Measurements from ENCODE around the gene IFIT1. TPM values are rescaled to one million over a fixed set of nuclear protein-coding genes. Genes with fewer than 3 reads are reported as not detected.
"Not testable (repeated sequence)": the region's sequence is repeated elsewhere in the genome, so short reads cannot be mapped to it uniquely, and the experiment has no call there.

The IFIT1 gene
- total RNA-seq, 1 experiment from 2014 or later: 1.7 TPM

- no peak for DNase-seq (ENCODE audit: extremely low read depth, low read depth)
These were observed 1.5 kb downstream of the IFIT1 start for GRCh38 chr10:89393898-89394297.

DNA sequence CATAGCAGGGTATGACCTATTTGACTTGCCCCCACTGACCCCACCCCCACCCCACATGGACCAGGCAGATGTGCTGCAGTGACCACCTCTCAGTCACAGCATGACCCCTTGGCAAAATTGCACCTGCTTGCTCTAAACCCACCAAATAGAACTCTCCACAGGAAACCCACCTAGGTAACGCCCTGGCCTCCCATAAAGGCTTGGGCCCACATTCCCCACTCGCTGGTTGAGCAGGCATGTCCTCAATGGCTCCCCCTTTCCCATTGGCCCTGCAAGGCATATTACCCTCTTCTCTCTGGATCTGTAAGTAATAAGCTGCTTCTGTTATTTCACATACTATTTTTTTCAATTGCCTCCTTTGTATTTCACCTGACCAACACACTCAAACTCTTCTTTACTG is 2.7 kb downstream of the IFIT1 start:
- no peak for DNase-seq (ENCODE audit: extremely low read depth, low read depth)

GRCh38 chr10:89398003-89398749 is 5.8 kb downstream of the IFIT1 start:
- no peak for DNase-seq (ENCODE audit: extremely low read depth, low read depth)

DNA sequence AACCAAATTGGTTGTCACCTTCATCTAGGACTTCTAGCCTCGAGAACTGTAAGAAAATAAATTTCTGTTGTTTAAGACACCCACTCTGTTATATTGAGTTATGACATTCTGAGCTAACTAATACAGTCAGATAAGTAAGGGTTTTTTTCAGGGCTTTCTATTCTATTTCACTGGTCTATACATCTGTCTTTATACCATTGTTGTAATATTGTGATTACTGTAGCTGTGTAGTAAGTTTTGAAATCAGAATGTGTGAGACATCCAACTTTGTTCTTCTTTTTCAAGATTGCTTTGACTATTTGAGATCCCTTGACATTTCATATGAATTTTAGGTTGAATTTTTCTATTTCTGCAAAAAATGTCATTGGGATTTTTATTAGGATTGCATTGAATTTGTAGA is 7.5 kb downstream of the IFIT1 start:
- no peak for DNase-seq (ENCODE audit: extremely low read depth, low read depth)

DNA sequence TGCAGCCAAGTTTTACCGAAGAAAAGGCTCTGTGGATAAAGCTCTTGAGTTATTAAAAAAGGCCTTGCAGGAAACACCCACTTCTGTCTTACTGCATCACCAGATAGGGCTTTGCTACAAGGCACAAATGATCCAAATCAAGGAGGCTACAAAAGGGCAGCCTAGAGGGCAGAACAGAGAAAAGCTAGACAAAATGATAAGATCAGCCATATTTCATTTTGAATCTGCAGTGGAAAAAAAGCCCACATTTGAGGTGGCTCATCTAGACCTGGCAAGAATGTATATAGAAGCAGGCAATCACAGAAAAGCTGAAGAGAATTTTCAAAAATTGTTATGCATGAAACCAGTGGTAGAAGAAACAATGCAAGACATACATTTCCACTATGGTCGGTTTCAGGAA is 10.6 kb downstream of the IFIT1 start:
- DNase-seq (ENCODE audit: extremely low read depth, low read depth): no peak

GRCh38 chr10:89404104-89405047 is 12.0 kb downstream of the IFIT1 start:
- DNase-seq (ENCODE audit: extremely low read depth, low read depth): no peak

GRCh38 chr10:89406178-89406577 is 13.8 kb downstream of the IFIT1 start:
- DNase-seq (ENCODE audit: extremely low read depth, low read depth): not testable (repeated sequence)

GRCh38 chr10:89407792-89408191 is 15.4 kb downstream of the IFIT1 start:
- not testable (repeated sequence) for DNase-seq (ENCODE audit: extremely low read depth, low read depth)

DNA sequence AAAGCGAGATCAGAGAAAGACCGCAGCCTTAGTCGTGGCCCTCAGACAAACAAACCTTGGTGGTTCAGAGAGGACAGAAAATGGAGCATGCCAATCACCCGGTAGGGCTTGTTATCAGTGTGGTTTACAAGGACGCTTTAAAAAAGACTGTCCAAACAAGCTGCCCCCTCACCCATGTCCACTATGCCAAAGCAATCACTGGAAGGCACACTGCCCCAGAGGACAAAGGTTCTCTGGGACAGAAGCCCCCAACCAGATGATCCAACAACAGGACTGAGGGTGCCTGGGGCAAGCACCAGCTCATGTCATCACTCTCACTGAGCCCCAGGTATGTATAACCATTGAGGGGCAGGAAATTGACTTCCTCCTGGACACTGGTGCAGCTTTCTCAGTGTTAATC is 16.9 kb downstream of the IFIT1 start:
- DNase-seq (ENCODE audit: extremely low read depth, low read depth): not testable (repeated sequence)

DNA sequence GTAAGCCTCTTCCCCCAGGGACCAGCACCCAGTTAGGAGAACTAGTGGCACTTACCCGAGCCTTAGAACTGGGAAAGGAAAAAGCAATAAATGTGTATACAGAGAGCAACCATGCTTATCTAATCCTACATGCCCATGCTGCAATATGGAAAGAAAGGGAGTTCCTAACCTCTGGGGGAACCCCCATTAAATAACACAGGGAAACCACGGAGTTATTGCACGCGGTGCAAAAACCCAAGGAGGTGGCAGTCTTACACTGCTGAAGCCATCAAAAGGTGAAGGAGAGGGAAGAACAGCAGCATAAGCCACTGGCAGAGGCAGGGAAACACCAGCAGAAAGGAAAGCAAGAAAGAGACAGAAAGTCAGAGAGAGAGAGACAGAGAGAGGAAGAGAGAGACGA is 18.1 kb downstream of the IFIT1 start:
- DNase-seq (ENCODE audit: extremely low read depth, low read depth): not testable (repeated sequence)

DNA sequence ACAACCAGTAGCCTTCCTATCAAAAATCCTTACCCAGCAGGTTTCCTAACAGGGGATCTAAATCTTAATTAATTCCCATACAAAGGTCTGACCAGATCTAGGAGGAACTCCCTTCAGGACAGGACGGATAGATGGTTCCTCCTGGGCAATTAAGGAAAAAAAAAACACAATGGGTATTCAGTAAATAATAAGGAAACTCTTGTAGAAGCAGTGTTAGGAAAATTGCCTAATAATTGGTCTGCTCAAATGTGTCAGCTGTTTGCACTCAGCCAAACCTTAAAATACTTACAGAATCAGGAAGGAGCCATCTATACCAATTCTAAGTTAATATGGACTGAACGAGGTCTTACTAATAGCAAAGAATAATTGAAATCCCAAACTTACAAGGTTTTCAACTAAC is 18.7 kb downstream of the IFIT1 start:
- DNase-seq (ENCODE audit: extremely low read depth, low read depth): not testable (repeated sequence)

GRCh38 chr10:89412276-89412675 is 19.9 kb downstream of the IFIT1 start:
- not testable (repeated sequence) for DNase-seq (ENCODE audit: extremely low read depth, low read depth)

- DNase-seq (ENCODE audit: extremely low read depth, low read depth): no peak
These were observed 21.0 kb downstream of the IFIT1 start for GRCh38 chr10:89413398-89413912.

- peak; percentile 61 for DNase-seq (ENCODE audit: extremely low read depth, low read depth)
These were observed 21.9 kb downstream of the IFIT1 start, which contains the start of gene IFIT5 for GRCh38 chr10:89414146-89414878. Gene IFIT5, plus strand, starts transcription at chr10:89414568. Its CDS starts 231 bp downstream, at chr10:89414799.

GRCh38 chr10:89414879-89415821 is 22.7 kb downstream of the IFIT1 start:
- peak; percentile 14 for DNase-seq (ENCODE audit: extremely low read depth, low read depth)

- DNase-seq (ENCODE audit: extremely low read depth, low read depth): no peak
These were observed 24.0 kb downstream of the IFIT1 start for GRCh38 chr10:89416465-89416864.

DNA sequence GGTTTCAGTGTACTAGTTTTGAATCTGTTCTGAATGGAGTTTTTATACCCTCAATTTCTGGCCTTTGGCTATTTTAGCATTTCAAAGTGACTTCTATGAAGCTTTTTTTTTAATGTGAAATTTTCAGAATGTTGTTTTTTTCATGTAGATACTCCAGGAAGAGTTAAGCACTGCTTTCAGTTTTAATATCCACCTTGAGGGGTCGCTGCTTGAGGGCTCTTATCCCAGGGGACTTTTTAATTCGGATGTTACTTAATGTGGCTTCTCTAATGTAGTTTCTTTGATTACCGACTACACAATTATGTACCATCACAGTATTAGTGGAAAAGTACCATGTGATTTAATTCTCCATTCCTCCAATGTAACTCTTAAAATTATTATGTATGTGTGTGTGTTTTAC is 27.1 kb downstream of the IFIT1 start:
- no peak for DNase-seq (ENCODE audit: extremely low read depth, low read depth)

DNA sequence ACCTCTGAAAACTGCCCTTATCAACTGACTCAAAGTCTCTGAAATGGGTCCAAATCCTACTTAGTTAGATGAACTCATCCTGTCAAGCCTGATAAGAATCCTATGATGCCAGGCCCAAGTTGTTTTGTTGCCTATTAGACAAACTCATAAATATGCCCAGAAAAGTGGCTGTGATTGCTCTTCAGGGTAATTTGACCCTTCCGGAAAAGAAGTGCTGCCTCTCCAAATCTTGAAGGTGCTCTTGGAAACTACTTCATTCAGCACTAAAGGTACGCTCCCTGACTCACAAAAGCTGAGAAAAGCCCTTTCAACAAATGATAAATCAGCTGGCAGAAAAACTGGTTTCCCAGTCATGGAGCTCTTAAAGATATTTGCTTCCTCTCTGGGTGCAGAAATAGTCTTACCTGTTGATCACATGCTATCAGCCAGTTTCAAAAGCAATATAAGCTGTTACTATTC is 28.6 kb downstream of the IFIT1 start:
- no peak for DNase-seq (ENCODE audit: extremely low read depth, low read depth)

GRCh38 chr10:89425000-89425399 is 32.6 kb downstream of the IFIT1 start:
- DNase-seq (ENCODE audit: extremely low read depth, low read depth): no peak
